Cortex of kidney (tissue), 1 donor: Measurements from ENCODE around the gene ANKRD27.
"Not testable (repeated sequence)": the region's sequence is repeated elsewhere in the genome, so short reads cannot be mapped to it uniquely, and the experiment has no call there.

Experiments used
- DNase-seq: peaks from one replicate; lab custom pipeline; 2025; lab: John Stamatoyannopoulos, UW

Gene ANKRD27

DNA sequence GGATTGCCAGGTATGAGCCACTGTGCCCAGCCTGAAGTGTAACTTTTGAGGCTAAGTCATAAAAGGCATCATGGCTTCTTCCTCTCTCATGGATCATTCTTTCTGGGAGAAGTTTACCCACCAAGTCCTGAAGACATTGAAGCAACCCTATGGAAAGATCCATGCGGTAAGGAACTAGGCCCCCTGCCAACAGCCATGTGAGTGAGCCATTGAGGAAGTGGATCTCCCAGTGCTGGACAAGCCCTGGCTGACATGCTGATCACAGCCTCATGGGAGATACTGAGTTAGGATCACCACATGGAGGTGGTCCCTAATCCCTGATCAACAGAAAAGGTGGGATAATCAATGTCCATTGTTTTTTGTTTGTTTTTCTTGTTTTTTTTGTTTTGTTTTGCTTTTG is 13.3 kb upstream of the ANKRD27 start:
- DNase-seq: no peak

DNA sequence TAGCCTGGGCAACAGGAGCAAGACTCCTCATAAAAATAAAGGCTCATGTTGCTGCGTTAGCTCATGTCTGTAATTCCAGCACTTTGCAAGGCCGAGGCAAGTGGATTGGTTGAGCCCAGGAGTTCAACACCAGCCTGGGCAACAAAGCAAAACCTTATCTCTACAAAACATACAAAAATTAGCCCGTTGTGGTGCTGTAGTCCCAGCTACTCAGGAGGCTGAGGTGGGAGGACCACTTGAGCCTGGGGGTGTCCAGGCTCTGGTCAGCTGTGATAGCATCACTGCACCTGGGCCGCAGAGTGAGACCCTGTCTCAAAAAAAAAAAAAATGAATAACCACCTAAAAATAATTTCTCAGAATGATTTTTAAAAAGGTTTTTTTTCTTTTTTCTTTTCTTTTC is 12.7 kb upstream of the ANKRD27 start:
- no peak for DNase-seq

- DNase-seq: no peak
These were observed 12.0 kb upstream of the ANKRD27 start for GRCh38 chr19:32686847-32687475.

DNA sequence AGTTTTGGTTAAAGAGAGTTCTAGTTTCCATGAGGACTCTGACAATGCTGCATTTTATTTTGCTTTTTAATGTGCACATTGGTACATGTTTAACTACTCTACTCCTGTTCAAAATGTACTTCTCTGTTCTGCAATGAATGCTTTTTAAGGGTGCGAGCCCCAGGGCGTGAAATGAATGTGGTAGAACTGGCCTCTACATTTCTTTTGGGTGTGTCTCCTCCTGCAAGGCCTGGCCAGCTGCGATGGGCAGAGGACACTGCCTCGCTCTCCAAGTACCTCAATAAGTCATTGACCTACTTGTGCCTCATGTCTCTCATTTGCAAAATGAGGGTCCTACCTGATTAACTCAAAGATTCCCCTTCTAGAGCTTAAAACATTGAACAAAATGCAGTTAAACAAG is 7.3 kb upstream of the ANKRD27 start:
- no peak for DNase-seq

DNA sequence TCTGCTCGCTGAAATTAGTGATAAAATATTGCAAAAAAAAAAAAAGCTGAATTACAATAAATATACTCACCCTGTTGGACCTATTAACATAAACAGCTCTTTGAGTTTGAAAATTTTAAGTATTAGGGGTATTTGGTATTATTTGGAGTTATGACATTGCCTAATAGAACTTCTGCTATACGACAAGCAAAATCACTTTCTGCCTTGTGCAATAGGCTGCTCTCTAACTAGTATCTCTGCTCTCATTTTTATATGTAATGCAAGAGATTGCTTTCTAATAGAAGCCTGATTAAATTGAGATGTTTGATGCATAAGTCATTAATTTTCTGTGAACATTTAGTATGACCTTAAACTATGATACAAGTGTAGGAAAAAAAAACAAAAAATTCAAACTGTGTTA is 6.0 kb upstream of the ANKRD27 start:
- DNase-seq: no peak

DNA sequence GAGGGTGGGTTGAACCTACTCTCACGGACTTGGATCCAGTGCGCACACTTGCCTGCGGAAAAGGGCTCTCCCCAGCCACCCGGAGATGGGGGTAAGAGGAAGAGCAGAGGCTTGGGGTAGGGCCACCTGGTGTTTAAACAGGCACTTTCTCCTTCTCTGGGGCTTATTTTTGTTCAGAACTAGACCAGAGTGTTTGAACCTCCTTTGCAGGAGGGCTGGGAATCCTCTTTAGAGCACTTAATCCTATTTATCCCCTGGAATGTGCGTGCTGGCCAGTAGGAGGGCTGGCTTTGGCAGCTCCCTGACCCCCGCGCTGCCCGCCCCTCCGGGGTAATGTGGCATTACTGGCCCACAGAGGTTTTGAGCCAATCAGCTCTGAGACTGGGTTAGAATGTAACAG is 2.7 kb upstream of the ANKRD27 start:
- no peak for DNase-seq

DNA sequence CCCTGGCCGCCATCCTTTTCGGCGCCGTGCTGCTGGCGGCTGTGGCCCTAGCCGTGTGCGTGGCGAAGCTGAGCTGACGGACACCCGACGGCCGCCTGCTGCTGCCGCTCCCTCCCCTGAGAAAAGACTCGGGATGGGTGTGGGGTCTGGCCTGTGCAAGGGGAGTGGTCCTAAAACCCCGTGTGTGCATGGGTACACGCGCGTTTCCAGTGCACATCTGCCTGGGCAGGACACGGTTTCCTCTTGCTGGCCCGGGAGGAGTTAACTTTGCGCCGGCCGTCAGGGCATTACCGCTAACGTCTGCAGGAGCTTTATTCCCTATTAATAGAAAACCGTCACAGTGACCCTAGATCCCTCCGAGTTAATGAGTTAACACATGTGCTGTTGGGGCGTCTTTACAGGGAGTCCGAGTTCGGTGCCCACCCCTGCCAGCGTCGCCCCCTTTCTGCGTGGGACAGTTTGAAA is 1.9 kb upstream of the ANKRD27 start:
- no peak for DNase-seq

DNA sequence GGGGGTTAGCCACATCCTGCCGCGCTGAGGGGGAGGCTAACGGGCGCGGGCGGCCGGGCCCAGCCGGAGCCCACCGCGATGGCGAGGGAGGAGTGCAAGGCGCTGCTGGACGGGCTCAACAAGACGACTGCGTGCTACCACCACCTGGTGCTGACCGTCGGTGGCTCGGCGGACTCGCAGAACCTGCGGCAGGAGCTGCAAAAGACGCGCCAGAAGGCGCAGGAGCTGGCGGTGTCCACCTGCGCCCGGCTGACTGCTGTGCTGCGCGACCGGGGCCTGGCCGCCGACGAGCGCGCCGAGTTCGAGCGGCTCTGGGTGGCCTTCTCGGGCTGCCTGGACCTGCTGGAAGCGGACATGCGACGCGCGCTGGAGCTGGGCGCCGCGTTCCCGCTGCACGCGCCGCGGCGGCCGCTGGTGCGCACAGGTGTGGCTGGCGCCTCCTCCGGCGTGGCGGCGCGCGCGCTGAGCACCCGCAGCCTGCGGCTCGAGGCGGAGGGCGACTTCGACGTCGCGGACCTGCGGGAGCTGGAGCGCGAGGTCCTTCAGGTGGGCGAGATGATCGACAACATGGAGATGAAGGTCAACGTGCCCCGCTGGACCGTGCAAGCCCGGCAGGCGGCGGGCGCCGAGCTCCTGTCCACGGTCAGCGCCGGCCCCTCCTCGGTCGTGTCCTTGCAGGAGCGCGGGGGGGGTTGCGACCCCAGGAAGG is 1.4 kb upstream of the ANKRD27 start:
- no peak for DNase-seq

DNA sequence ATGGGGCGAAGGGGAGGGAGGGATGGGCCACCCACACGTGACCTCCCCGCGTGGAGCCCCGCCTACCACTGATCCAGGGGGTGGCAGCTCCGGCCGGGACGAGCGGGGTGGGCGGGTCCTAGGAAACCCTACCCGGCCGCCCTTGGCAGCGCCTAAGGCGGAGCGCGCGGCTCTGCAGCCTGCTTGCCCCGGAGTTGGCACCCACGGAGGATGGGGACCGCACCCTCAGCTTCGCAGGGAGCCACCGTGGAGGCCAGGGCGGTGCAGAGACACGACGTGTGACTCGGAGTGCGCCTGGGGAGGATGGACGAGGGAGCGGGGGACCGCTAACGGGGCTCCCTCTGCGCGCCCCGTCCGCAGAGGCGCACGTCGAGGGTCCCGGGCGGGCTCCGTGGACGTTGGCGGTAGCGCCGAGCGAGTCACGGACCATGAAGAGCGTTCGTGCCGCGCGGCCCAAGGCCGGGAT is 773 bp upstream of the ANKRD27 start, which contains the start of gene RGS9BP:
TSS of gene RGS9BP (plus strand) at position 129 of the 466 bp plus-strand sequence. CDS start 416 bp downstream, outside the sequence.
- no peak for DNase-seq

GRCh38 chr19:32674153-32674930 is 638 bp downstream of the ANKRD27 start:
- DNase-seq: no peak

DNA sequence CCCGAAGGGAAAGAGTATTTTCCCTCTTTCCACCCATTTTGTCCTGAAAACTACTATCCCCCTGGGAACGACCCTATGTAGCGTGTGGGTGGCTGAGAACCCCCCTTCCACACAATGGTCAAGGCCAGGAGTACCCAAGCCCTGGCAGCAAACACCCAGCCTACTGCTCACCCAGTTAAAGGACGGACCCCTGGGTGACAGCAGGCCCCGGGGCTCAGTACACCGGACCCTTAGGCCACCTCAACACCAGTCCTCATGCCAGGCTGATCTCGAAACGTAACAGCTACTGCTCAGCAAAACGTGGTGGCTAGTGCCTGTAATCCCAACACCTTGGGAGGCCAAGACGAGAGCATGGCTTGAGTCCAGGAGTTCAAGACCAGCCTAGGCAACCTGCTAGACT is 1.4 kb downstream of the ANKRD27 start:
- DNase-seq: no peak

GRCh38 chr19:32672841-32673240 is 2.1 kb downstream of the ANKRD27 start:
- DNase-seq: no peak

DNA sequence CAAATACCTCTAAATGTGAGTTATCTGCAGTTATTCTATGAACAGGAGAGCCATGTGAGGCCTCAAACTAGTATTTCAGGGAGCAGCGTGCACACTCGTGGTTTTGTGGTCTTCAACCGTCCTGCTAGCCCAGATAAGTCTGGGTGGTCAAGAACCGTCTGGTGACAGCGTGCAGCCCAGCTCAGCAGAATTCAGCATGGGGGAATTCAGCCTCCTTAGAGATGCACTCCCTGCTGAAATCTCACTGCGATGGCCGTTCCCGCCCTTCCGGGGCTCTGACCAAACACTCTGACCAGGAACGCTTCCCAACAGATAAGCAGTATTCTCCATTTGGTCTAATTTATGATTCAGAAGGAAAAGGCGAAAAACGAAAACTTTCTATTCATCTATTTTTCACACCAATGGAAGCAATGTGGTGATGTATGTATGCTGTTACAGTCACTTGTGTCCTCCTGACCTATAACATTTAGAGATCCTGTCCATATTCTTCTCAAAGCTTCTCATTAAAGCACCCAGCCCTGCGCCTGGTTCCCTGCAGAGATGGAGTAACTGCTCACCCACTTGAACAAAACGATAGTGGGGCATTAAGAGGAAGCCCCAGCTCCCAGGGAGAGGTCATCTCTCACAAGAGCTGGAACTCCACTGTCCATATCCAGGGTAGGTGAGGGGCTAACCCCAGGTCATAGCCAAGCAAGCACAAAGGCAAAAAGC is 2.9 kb downstream of the ANKRD27 start:
- no peak for DNase-seq

- no peak for DNase-seq
These were observed 5.7 kb downstream of the ANKRD27 start for GRCh38 chr19:32669310-32669709.

DNA sequence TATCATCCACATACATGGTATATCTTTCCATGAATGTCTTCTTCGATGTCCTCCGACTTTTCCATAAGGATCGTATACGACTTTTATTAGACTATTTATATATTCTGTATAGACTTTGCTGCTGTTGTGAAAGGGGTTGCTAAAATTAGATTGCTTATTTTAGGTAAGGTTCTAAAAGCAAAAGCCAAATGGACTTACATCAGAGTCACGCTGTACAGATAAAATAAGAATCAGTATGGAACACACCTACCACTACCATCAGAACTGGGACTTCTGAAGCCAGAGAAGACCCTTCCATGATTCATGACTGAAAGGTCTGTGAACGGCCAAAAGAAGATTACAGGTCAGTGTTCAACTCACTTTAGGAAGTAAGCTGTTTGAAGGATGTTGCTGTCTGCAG is 8.9 kb downstream of the ANKRD27 start:
- DNase-seq: no peak

DNA sequence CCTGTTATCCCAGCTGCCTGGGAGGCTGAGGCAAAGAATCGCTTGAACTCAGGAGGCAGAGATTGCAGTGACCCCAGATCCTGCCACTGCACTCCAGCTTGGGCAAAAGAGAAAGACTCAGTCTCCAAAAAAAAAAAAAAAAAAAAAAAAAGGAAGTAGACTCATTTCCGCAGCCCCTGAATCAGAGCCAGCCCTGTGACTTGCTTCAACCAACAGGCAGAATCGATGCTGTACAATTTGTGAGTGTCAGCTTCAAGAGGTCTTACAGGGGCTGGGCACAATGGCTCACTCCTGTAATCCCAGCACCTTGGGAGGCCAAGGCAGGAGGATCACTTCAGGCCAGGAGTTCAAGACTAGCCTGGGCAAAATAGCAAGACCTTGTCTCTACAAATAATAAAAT is 12.8 kb downstream of the ANKRD27 start:
- DNase-seq: no peak

GRCh38 chr19:32661318-32661717 is 13.7 kb downstream of the ANKRD27 start:
- no peak for DNase-seq

DNA sequence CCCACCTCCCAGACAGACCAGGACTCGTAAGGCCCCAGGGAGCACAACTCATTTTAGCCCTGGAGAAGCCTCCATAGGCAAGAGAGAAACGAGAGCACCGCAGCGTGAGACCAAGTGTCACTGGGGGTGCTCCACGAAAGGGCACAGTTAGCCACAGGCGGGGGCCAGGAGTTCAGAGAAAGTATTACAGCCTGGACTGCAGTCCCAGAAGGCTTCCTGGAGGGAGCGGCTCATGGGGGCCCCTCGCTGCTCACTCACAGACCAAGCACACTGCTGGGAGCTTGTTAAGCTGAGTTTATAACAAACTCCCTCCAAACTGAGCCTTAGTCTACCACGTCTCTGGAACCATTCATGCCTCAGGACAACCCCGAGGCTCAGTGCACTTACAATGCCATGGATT is 16.5 kb downstream of the ANKRD27 start:
- DNase-seq: no peak

GRCh38 chr19:32658075-32658474 is 16.9 kb downstream of the ANKRD27 start:
- DNase-seq: no peak

DNA sequence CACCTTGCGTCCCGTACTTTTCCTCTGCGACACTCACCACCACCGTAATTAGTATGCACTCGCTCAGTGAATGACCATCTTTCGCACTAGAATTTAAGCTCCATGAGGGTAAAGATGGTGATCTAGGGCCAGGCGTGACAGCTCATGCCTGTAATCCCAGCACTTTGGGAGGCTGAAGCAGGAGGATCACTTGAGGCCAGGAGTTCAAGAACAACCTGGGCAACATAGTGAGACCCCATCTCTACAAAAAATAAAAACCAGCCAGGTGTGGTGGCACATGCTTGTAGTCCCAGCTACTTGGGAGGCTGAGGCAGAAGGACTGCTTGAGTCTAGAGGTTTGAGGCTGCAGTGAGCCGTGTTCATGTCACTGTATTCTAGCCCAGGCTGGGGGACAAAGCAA is 18.6 kb downstream of the ANKRD27 start:
- DNase-seq: not testable (repeated sequence)

DNA sequence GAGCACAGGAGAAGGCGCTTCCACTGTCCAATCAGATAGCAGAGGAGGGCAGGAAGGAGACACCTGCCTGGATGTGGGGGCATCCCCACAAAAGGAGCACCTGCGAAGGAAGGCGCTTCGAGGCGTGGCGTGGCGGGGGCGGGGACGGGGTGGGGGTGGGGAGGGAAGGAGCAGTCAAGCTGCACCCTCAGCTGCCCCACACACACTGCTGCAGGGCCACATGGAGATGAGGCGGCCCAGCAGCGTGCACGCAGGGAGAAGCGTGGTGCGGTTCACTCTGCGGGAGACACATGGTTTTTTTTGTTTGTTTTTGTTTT is 21.4 kb downstream of the ANKRD27 start:
- no peak for DNase-seq

DNA sequence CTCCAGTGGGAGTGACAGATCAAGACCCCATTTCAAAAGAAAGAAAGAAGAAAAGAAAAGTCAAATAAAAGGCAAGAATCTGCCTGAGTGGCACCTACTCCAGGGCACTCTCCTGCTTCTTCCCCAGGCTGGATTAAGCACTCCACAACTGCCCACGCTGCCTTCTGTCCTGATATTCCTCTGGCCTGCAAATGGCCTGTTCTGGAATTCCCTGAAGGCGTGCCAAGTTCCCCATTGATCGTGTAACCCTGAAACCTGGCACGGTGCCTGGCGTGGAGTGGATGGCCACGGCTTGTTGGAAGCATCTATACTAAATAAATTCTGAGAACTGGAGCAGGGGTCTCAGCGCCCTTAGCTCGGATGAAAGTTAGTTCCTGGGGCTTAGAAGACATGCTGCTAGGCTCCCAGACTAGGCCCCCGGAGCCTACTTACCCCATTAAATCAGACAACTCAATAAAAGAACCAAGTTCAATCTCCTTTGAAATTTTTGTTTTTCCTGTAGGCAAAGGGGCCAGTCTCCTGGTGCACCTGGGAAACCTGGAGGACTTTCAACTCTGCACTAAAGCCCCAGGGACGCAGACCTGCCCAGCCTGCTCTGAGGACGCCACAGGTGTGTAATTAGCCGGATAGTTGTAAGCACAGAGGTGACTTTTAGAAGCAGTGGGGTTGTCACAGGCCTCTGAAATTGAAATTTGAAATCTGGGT is 21.9 kb downstream of the ANKRD27 start:
- no peak for DNase-seq
